HG03060 (cell line): Measurements from ENCODE around the gene HSF4.

Source experiments
- ATAC-seq: cut with Tn5 transposase; IDR thresholded peaks from one replicate; pipeline ENCODE4 v1.9.1; 2021; ENCODE audit warnings: low read depth, moderate number of reproducible peaks; ENCODE audit not compliant: unreplicated experiment

The HSF4 gene

GRCh38 chr16:67149276-67150046 lies 15.1 kb upstream of the HSF4 start:
- ATAC-seq = no peak

- ATAC-seq = no peak
These were observed 14.3 kb upstream of the HSF4 start for GRCh38 chr16:67150047-67150832.

- ATAC-seq = no peak
These were observed 13.6 kb upstream of the HSF4 start, which contains the start of gene B3GNT9 for GRCh38 chr16:67150833-67151396. B3GNT9 (minus strand) TSS chr16:67150998; CDS start chr16:67150485, 513 bp downstream.

GRCh38 chr16:67151431-67152097 lies 13.0 kb upstream of the HSF4 start:
- no peak for ATAC-seq

- ATAC-seq = no peak
These were observed 9.8 kb upstream of the HSF4 start for GRCh38 chr16:67154578-67155294.

- no peak for ATAC-seq
These were observed 9.0 kb upstream of the HSF4 start for GRCh38 chr16:67155295-67156142.

- no peak for ATAC-seq
These were observed 8.3 kb upstream of the HSF4 start for GRCh38 chr16:67156143-67156844.

GRCh38 chr16:67157106-67157748 lies 7.3 kb upstream of the HSF4 start:
- ATAC-seq = no peak

- ATAC-seq = no peak
These were observed 6.5 kb upstream of the HSF4 start for GRCh38 chr16:67157892-67158635.

GRCh38 chr16:67158637-67159600 lies 5.6 kb upstream of the HSF4 start:
- peak; percentile 31 for ATAC-seq

GRCh38 chr16:67161595-67162058 lies 2.9 kb upstream of the HSF4 start:
- no peak for ATAC-seq

- no peak for ATAC-seq
These were observed 1.9 kb upstream of the HSF4 start for GRCh38 chr16:67162506-67163163.

GRCh38 chr16:67163164-67163998 lies 1.2 kb upstream of the HSF4 start:
- no peak for ATAC-seq

GRCh38 chr16:67163999-67164558 lies 466 bp upstream of the HSF4 start:
- no peak for ATAC-seq
